B cell (primary cell): ENCODE data around the gene SENP5. TPM values are rescaled to one million over a fixed set of nuclear protein-coding genes. Genes with fewer than 3 reads are reported as not detected.

Experiments
- ATAC-seq: fragments of 200-7000 bp; cut with Tn5 transposase; one replicate; pipeline ENCODE4 v1.10.0; 2021; ENCODE audit warnings: low read depth, mild to moderate bottlenecking, moderate number of reproducible peaks, moderate library complexity
- CTCF ChIA-PET: fragments of 350-600 bp; sonication (Branson Sonifier 250); formaldehyde crosslinking; loops from one replicate; lab custom pipeline; 2021; ENCODE audit warnings: antibody characterized with exemption, inconsistent platforms; lab: Charles Lee
- POLR2A ChIA-PET: fragments of 350-600 bp; sonication (Branson Sonifier 250); formaldehyde crosslinking; loops from one replicate; lab custom pipeline; 2021; ENCODE audit warnings: antibody characterized with exemption; lab: Charles Lee
- DNase-seq: peaks from one replicate; pipeline ENCODE4 v3.0.0; 2013
- H2AFZ ChIP-seq: 2 replicates; pipeline ENCODE4 v1.6.1; 2012; ENCODE audit warnings: mild to moderate bottlenecking, low read depth, low read length; ENCODE audit not compliant: insufficient read depth, poor library complexity, severe bottlenecking
- H3K27ac ChIP-seq, 2 donors: 1 replicate in 1 of 2; 2 replicates in 1 of 2; pipeline ENCODE4 v1.5.1; 2012 to 2013; ENCODE audit warnings: low read length in 2 of 2, mild to moderate bottlenecking in 2 of 2, moderate library complexity in 1 of 2
- H3K27me3 ChIP-seq, 4 experiments: fragments of 200-600 bp in 1 of 4; sonication (generic) in 1 of 4; replicated peaks in 1 of 4; 1 replicate in 2 of 4; 2 replicates in 2 of 4; pipeline versions ENCODE4 v1.6.1 to v1.7.0; 2013 to 2016; ENCODE audit warnings: low read length in 3 of 4, mild to moderate bottlenecking in 2 of 4, mixed read lengths in 1 of 4, moderate library complexity in 1 of 4; ENCODE audit not compliant: insufficient read depth in 4 of 4, control insufficient read depth in 3 of 4; ENCODE audit errors: control extremely low read depth in 1 of 4
- H3K36me3 ChIP-seq, 2 experiments: replicated peaks in 1 of 2; 1 replicate in 1 of 2; 2 replicates in 1 of 2; pipeline versions ENCODE4 v1.6.1 to v1.7.1; 2013; ENCODE audit warnings: low read length in 1 of 2; ENCODE audit not compliant: insufficient read depth in 2 of 2, control insufficient read depth in 1 of 2; ENCODE audit errors: control extremely low read depth in 1 of 2, extremely low read depth in 1 of 2
- H3K4me1 ChIP-seq, 2 donors: fragments of 200-600 bp in 1 of 2; sonication (generic) in 1 of 2; 1 replicate in 1 of 2; 2 replicates in 1 of 2; pipeline versions ENCODE4 v1.5.1 to v1.6.1; 2013 to 2017; ENCODE audit warnings: low read length in 2 of 2; ENCODE audit not compliant: control insufficient read depth in 2 of 2, insufficient read depth in 2 of 2
- H3K4me2 ChIP-seq: replicated peaks from 2 replicates; pipeline ENCODE3; 2012; ENCODE audit warnings: mild to moderate bottlenecking, low read depth, low read length; ENCODE audit not compliant: poor library complexity, severe bottlenecking
- H3K4me3 ChIP-seq, 5 experiments: fragments of 200-600 bp in 1 of 5; sonication (generic) in 1 of 5; 1 replicate in 3 of 5; 2 replicates in 2 of 5; pipeline versions ENCODE4 v1.5.1 to v1.7.0; 2011 to 2016; ENCODE audit warnings: low read length in 4 of 5, mild to moderate bottlenecking in 4 of 5, low read depth in 2 of 5, control low read depth in 1 of 5, moderate library complexity in 1 of 5; ENCODE audit not compliant: insufficient read depth in 1 of 5; ENCODE audit errors: control extremely low read depth in 1 of 5, extremely low read depth in 1 of 5
- H3K79me2 ChIP-seq: fragments of 200-600 bp; sonication (generic); one replicate; pipeline ENCODE4 v1.6.0; 2016; ENCODE audit warnings: low read length; ENCODE audit not compliant: control insufficient read depth, insufficient read depth
- H3K9ac ChIP-seq: fragments of 200-600 bp; sonication (generic); 2 replicates; pipeline ENCODE4 v1.6.1; 2017; ENCODE audit warnings: mild to moderate bottlenecking, low read length, moderate library complexity
- H3K9me3 ChIP-seq, 3 donors: one replicate each; pipeline versions ENCODE4 v1.6.1 to v1.7.1; 2013; ENCODE audit warnings: low read length in 2 of 3; ENCODE audit not compliant: control insufficient read depth in 2 of 3, insufficient read depth in 1 of 3; ENCODE audit errors: control extremely low read depth in 1 of 3
- H4K20me1 ChIP-seq: 2 replicates; pipeline ENCODE4 v1.6.0; 2012; ENCODE audit warnings: mild to moderate bottlenecking, low read length; ENCODE audit not compliant: insufficient read depth, control insufficient read depth, poor library complexity, severe bottlenecking
- H3K27ac Mint-ChIP-seq: one replicate; pipeline ENCODE4 v1.8.0; 2021; ENCODE audit warnings: mixed read lengths
- H3K27me3 Mint-ChIP-seq: one replicate; pipeline ENCODE4 v1.8.0; 2021; ENCODE audit warnings: mixed read lengths
- H3K4me1 Mint-ChIP-seq: one replicate; pipeline ENCODE4 v1.8.0; 2021; ENCODE audit warnings: mixed read lengths
- H3K4me3 Mint-ChIP-seq: one replicate; pipeline ENCODE4 v1.8.0; 2021; ENCODE audit warnings: mixed read lengths
- H3K9me3 Mint-ChIP-seq: one replicate; pipeline ENCODE4 v1.8.0; 2022; ENCODE audit warnings: mixed read lengths; ENCODE audit not compliant: insufficient read depth
- EZH2 ChIP-seq: IDR thresholded peaks from 2 replicates; pipeline ENCODE4 v1.6.1; 2012; ENCODE audit warnings: borderline replicate concordance, low read depth, mild to moderate bottlenecking, moderate library complexity, low read length; ENCODE audit not compliant: insufficient read depth, poor library complexity, severe bottlenecking
- WGBS: methylation state at CpG from one replicate; pipeline ENCODE4 v1.1.5; 2013; ENCODE audit warnings: missing lambda C conversion rate; ENCODE audit not compliant: insufficient coverage; 5-methylcytosine and 5-hydroxymethylcytosine counted together
- intact Hi-C: fragments of 100-400 bp; cut with micrococcal nuclease; formaldehyde crosslinking; loops from one replicate; pipeline ENCODE4 v1.10.0; 2022
- polyA plus RNA-seq: library from polyadenylated mRNA; depleted of rRNA; stranded (reverse); fragments of >200 nt; gene quantifications from 2 replicates; pipeline ENCODE4 v1.2.3, GENCODE V29; 2012
- total RNA-seq, 2 donors: library from RNA; stranded (reverse); fragments of 120-200 nt in 1 of 2; gene quantifications; 1 replicate in 1 of 2; 2 replicates in 1 of 2; pipeline versions ENCODE4 v1.2.3 to v1.2.4, GENCODE V29; 2013 to 2022
- TF ChIP-seq, protein P1 (sequence below): fragments of 200-600 bp; IDR thresholded peaks from one replicate; pipeline ENCODE4 v1.8.0; 2022; ENCODE audit warnings: antibody characterized with exemption, mild to moderate bottlenecking

SENP5 gene
- total and polyA plus RNA-seq, 2 donors (not counting 1 experiment from before 2014, with no cell fraction given), result 9.2 to 51.5 TPM

DNA sequence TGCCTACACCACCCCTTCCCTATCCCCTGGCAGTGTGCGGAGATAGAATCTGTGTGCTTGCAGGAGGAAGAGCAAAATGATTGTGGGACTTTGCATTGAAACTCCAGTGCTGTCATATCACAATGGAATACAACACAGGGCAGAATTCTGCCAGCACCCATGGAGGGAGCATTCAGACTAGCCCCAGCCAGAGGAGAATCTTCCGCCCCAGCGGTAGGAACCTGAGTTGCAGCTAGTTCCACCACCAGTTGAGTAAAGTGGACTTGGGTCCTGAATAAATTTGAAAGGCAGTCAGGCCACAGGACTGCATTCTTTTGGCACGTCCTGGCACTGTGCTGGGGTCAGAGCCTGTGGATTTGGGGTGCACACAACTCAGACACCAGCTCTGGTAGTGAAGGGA lies 47.1 kb downstream of the SENP5 start:
- POLR2A ChIA-PET, result no interaction called here
- Mint-ChIP-seq H3K4me1 (peaks cover 4% of the 10 kb centered on the region), H3K27me3 (no peaks in the 10 kb centered on the region), H3K27ac (no peak overlapping the region), H3K9me3 (no peaks in the 10 kb centered on the region), H3K4me3 (no peak overlapping the region)
- CTCF ChIA-PET, result no interaction called here
- Histone ChIP-seq H3K4me2 (no peak overlapping the region), H2AFZ (no peak overlapping the region), H3K27me3 (no peaks in the 10 kb centered on the region), H3K4me3 (no peak overlapping the region), H3K4me1 (no peaks in the 10 kb centered on the region), H3K36me3 (peaks cover 9 to 10% of the 10 kb centered on the region in 2 experiments), H3K79me2 (no peaks in the 10 kb centered on the region), H3K9ac (no peak overlapping the region), H3K27ac (no peak overlapping the region), H4K20me1 (no peaks in the 10 kb centered on the region), H3K9me3 (peaks cover 4 to 10% (median 10%) of the 10 kb centered on the region in 3 donors)
- DNase-seq (no peak), ATAC-seq (no peak)
- 96% methylated on average over 3 of the region's 4 CpGs for WGBS
- TF ChIP-seq EZH2, result no peak
- TF ChIP-seq, protein P1, sequence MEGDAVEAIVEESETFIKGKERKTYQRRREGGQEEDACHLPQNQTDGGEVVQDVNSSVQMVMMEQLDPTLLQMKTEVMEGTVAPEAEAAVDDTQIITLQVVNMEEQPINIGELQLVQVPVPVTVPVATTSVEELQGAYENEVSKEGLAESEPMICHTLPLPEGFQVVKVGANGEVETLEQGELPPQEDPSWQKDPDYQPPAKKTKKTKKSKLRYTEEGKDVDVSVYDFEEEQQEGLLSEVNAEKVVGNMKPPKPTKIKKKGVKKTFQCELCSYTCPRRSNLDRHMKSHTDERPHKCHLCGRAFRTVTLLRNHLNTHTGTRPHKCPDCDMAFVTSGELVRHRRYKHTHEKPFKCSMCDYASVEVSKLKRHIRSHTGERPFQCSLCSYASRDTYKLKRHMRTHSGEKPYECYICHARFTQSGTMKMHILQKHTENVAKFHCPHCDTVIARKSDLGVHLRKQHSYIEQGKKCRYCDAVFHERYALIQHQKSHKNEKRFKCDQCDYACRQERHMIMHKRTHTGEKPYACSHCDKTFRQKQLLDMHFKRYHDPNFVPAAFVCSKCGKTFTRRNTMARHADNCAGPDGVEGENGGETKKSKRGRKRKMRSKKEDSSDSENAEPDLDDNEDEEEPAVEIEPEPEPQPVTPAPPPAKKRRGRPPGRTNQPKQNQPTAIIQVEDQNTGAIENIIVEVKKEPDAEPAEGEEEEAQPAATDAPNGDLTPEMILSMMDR, result no peak
- intact Hi-C loops, result no loop called here

DNA sequence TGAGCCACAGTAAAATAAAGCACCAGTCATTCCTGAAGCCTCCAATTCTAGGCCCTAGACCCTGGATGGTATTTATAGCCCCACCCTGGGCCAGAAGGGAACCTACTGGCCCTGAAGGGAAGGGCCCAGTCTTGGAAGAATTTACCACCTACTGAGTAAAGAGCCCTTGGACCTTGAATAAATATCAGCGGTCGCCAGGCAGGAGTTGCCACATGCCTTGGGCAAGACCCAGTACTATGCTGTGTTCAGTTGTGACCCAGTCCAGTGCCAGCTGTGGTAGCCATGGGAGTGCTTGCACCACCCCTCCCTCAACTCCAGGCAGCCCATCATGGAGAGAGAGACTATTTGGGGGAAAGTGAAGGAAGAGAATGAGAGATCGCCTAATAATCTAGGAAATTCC lies 47.7 kb downstream of the SENP5 start:
- H3K27me3 ChIP-seq, result no peaks in the 10 kb centered on the region
- no peak overlapping the region for H3K4me2 ChIP-seq
- 100% methylated on average over 2 of the region's 3 CpGs for WGBS
- no peak overlapping the region for H3K27ac ChIP-seq
- H3K4me1 ChIP-seq, result peaks cover 2% of the 10 kb centered on the region in 2 donors
- DNase-seq (no peak), ATAC-seq (no peak)
- no peak overlapping the region for H3K4me3 ChIP-seq
- H3K9me3 Mint-ChIP-seq, result no peaks in the 10 kb centered on the region
- ChIA-PET POLR2A (no interaction called here), CTCF (no interaction called here)
- intact Hi-C loops, result no loop called here
- no peak overlapping the region for H3K9ac ChIP-seq
- peaks cover 4 to 10% (median 10%) of the 10 kb centered on the region in 3 donors for H3K9me3 ChIP-seq
- no peak overlapping the region for H3K4me3 Mint-ChIP-seq
- TF ChIP-seq, protein P1, result no peak
- no peak for TF ChIP-seq EZH2
- H3K36me3 ChIP-seq, result peaks cover 9 to 10% of the 10 kb centered on the region in 2 experiments
- H2AFZ ChIP-seq, result no peak overlapping the region
- H4K20me1 ChIP-seq, result no peaks in the 10 kb centered on the region
- no peaks in the 10 kb centered on the region for H3K79me2 ChIP-seq
- no peaks in the 10 kb centered on the region for H3K27me3 Mint-ChIP-seq
- peaks cover 9% of the 10 kb centered on the region for H3K4me1 Mint-ChIP-seq
- no peak overlapping the region for H3K27ac Mint-ChIP-seq
